ENCODE measurements around the gene EML4.

DNA sequence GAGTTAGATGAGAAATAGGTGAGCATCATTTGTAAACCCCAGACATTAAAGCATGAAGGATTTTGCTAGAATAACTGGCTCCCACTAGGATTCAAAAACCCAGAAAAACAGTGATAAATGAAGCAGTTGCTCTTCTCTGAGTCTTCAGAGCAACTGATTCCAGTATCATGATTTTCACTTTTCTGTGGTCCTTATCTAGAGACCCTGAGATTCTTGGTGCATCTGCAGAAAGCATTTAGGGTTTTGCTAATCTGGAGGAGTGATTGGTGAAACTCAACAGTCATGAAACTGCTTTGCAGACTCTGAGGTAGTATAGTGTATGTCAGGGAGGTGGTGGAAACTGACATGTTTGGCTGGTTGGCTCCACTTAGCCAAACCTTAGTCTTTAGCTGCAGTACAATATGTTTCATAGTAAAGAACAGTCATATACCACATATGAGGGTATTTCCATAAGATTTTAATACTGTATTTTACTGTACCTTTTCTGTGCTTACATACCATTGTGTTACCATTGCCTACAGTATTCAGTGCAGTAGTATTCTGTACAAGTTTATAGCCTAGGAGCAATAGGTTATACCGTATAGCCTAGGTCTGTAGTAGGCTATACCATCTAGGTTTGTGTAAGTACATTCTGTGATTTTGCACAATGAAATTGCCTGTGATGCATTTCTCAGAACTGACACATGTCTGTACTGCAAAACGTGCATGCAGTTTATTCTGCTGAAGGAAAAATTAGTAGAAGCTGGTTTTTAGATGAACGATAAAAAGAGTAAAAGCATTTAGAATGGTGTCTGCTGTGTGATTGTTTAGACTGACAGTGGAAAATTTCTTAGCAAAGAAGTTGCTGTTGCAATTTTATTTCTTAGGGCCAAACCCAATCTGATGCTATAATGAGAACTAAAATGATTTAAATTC is 23.8 kb downstream of the EML4 start:
- no peak for TF ChIP-seq EZH2 (IDR thresholded peaks at IDR 0.05; ENCODE audit: borderline replicate concordance, low read depth, low read length, poor library complexity, severe bottlenecking)
- TF ChIP-seq, protein P1, sequence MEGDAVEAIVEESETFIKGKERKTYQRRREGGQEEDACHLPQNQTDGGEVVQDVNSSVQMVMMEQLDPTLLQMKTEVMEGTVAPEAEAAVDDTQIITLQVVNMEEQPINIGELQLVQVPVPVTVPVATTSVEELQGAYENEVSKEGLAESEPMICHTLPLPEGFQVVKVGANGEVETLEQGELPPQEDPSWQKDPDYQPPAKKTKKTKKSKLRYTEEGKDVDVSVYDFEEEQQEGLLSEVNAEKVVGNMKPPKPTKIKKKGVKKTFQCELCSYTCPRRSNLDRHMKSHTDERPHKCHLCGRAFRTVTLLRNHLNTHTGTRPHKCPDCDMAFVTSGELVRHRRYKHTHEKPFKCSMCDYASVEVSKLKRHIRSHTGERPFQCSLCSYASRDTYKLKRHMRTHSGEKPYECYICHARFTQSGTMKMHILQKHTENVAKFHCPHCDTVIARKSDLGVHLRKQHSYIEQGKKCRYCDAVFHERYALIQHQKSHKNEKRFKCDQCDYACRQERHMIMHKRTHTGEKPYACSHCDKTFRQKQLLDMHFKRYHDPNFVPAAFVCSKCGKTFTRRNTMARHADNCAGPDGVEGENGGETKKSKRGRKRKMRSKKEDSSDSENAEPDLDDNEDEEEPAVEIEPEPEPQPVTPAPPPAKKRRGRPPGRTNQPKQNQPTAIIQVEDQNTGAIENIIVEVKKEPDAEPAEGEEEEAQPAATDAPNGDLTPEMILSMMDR (conservative IDR thresholded peaks at IDR 0.05; ENCODE audit: low read depth, low read length): no peak

Measured in A673 (cell line).